Cardiac fibroblast (primary cell): ENCODE measurements around the gene IRF2BP1.
"Not testable (repeated sequence)": the region's sequence is repeated elsewhere in the genome, so short reads cannot be mapped to it uniquely, and the experiment has no call there.

ENCODE experiments used
- DNase-seq, 2 donors: peaks; one replicate each; pipeline versions ENCODE4 v3.0.0 to v3.0.0-alpha.2; 2010; ENCODE audit warnings: low read depth in 2 of 2
- H3K4me3 ChIP-seq, 2 donors: replicated peaks in 1 of 2; 1 replicate in 1 of 2; 2 replicates in 1 of 2; pipeline ENCODE4 v1.5.1; 2011; ENCODE audit warnings: low read depth in 2 of 2, low read length in 2 of 2, mild to moderate bottlenecking in 2 of 2, moderate library complexity in 1 of 2
- TF ChIP-seq, protein P1 (sequence below): IDR thresholded peaks from one replicate; pipeline ENCODE4 v1.5.1; 2011; ENCODE audit warnings: low read depth, mild to moderate bottlenecking, low read length, inconsistent platforms

The IRF2BP1 gene

DNA sequence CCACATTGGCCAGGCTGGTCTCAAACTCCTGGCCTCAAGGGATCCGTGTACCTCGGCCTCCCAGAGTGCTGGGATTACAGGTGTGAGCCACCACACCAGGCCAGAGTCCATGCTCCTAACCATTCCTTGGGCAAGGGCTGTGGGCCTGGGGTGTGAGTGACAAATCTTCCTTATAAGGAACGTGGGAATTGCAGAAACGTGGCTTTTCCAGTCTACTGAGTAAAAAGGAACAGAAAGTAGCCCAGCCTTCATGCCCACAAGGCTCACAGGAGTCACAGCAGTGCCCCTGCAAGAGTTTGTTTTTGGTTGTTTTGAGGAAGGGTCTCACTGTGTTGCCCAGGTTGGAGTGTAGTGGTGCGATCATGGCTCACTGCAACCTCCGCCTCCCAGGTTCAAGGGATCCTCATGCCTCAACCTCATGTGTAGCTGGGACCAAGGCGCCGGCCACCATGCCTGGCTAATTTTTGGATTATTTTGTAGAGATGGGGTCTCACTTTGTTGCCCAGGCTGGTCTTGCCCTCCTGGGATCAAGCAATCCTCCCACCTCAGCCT, 11.4 kb upstream of the IRF2BP1 start:
- no peak for DNase-seq
- TF ChIP-seq, protein P1, sequence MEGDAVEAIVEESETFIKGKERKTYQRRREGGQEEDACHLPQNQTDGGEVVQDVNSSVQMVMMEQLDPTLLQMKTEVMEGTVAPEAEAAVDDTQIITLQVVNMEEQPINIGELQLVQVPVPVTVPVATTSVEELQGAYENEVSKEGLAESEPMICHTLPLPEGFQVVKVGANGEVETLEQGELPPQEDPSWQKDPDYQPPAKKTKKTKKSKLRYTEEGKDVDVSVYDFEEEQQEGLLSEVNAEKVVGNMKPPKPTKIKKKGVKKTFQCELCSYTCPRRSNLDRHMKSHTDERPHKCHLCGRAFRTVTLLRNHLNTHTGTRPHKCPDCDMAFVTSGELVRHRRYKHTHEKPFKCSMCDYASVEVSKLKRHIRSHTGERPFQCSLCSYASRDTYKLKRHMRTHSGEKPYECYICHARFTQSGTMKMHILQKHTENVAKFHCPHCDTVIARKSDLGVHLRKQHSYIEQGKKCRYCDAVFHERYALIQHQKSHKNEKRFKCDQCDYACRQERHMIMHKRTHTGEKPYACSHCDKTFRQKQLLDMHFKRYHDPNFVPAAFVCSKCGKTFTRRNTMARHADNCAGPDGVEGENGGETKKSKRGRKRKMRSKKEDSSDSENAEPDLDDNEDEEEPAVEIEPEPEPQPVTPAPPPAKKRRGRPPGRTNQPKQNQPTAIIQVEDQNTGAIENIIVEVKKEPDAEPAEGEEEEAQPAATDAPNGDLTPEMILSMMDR, result no peak
- H3K4me3 ChIP-seq, result no peak overlapping the region

DNA sequence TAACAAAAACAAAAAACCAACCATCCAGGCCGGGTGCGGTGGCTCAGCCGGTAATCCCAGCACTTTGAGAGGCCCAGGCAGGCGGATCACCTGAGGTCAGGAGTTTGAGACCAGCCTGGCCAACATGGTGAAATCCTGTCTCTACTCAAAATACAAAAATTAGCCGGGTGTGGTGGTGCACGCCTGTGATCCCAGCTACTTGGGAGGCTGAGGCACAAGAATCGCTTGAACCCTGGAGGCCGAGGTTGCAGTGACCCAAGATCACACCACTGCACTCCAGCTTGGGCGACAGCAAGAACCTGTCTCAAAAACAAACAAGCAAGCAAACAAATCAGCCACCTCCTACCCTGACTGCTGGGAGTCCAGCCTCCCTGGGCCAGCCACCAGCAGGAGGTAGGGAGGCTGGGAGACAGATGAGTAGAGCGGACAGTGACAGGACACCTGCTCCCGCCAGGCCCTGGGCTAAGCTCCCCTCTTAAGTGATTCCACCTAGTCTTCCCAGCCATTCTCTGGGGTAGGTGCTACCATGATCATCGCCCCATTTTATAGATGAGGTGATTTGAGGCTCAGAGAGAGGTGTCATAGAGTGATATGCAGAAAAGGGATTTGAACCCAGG, 10.2 kb upstream of the IRF2BP1 start:
- H3K4me3 ChIP-seq, DNase-seq: not testable (repeated sequence)

DNA sequence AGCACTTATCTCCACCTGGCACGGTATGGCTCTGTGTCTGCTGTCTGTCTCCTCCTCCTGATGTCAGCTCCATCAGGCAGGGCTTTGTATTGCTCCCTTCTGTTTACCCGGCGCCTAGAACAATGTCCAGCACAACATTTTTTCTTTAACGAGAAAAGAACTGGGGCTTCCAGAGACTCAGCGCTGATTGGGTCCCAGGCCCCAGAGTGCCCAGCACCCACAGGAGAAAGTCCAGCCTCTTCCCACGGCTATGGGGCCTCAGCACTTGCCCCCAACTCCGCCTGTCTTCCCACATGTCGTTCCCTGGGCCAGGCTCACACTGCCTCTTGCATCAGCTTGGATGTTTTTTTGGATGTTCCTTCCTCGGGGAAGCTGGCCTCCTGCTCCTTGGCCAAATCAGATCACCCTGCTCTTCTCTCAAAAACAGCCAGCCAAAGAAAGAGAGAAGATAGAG, 9.6 kb upstream of the IRF2BP1 start:
- no peak overlapping the region for H3K4me3 ChIP-seq
- TF ChIP-seq, protein P1, result no peak
- DNase-seq, result no peak

DNA sequence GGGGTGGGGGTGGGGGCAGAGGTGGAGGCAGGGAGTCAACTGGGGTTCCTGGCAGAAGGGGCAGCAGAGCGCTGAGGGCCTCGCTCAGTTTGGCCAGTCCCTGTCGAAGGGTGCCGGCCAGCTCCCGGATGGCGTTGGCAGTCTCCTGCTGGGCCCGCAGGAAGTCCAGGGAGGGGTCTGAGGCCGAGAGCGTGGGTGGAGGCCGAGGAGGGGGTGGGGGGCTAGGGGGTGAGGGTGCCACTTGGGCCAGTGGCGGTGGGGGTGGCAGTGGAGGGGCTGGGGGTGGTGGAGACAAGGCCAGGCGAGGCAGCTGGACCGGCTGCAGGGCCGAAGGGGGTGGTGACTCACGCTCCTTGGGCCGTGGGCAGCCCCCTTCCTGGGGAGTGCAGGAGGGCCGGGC, 4.9 kb upstream of the IRF2BP1 start:
- H3K4me3 ChIP-seq, result no peak overlapping the region
- TF ChIP-seq, protein P1, result no peak

DNA sequence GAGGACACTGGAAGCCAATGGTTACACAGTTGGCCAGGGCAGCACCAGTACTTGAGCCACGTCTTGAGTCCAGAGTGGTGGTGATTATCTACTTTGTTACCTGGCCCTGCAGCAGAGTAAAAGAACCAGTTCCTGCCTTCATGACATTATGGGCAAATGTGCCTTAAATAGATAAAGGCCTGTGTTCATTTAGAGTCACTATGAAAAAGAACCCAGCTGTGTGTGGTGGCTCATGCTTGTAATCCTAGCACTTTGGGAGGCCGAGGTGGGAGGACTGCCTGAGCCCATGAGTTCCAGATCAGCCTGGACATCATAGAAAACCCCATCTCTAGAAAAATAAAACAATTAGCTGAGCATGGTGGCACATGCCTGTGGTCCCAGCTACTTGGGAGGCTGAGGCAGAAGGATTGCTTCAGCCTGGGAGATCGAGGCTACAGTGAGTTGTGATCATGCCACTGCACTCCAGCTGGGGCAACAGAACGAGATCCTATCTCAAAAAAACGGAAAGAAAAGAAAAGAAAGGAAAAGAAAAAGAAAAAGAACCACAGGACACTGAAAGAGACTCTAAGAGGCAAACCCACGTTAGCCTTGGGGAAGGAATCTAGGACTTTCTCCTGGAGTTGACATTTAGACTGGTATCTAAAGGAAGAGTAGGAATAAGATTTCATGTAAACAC, 3.4 kb upstream of the IRF2BP1 start:
- H3K4me3 ChIP-seq, result no peak overlapping the region
- TF ChIP-seq, protein P1, result no peak
- DNase-seq, result no peak

More for the DNA sequence above, 4.9 kb upstream of the IRF2BP1 start:
- no peak for DNase-seq

DNA sequence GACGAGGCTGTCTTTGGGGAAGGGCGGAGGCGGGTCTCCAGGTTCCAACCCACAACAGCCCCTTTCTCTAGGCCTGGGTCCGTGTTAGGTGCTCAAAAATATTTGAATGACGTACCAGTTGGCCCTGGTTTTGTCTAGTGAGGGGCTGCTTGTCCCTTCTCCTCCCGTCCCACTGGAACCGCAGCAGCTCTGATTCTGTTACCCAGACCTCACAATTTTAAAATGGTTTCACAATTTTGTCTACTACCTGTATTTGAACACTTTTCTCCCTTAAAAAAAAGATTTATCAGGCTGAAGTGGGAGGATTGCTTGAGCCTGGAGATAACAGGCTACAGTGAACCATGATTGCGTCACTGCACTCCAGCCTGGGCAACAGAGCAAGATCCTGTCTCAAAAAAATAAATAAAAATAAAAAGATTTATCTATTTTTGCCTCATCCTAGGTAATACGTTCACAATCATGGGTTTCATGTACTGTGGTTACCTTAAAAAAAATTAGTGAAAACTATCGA, 1.3 kb upstream of the IRF2BP1 start:
- TF ChIP-seq, protein P1, result no peak
- no peak for DNase-seq
- H3K4me3 ChIP-seq, result peak overlapping the region; percentile 58 to 73
